Measurements from ENCODE around the gene CCDC186.

CCDC186 gene

GRCh38 chr10:114131094-114131493 is 42.9 kb downstream of the CCDC186 start:
- Histone ChIP-seq H3K27me3 (ENCODE audit: control insufficient read depth in 2 of 2, insufficient read depth in 2 of 2, low read length in 2 of 2) (no peaks in the 10 kb centered on the region), H3K9ac (ENCODE audit: low read depth in 1 of 2, low read length in 2 of 2) (no peak overlapping the region), H3K4me3 (ENCODE audit: low read length in 2 of 2) (no peak overlapping the region), H3K27ac (ENCODE audit: low read depth in 2 of 2, low read length in 2 of 2) (no peak overlapping the region), H3K36me3 (ENCODE audit: control insufficient read depth in 2 of 2, insufficient read depth in 2 of 2, low read length in 2 of 2) (peaks cover 65 to 73% of the 10 kb centered on the region in 2 donors), H3K4me1 (ENCODE audit: control insufficient read depth in 2 of 2, insufficient read depth in 2 of 2, low read length in 2 of 2) (no peaks in the 10 kb centered on the region), H3K9me3 (ENCODE audit: control insufficient read depth in 2 of 2, low read length in 2 of 2) (no peaks in the 10 kb centered on the region)

GRCh38 chr10:114121031-114121430 is 53.0 kb downstream of the CCDC186 start:
- Histone ChIP-seq H3K36me3 (ENCODE audit: control insufficient read depth in 2 of 2, insufficient read depth in 2 of 2, low read length in 2 of 2) (peaks cover 12 to 19% of the 10 kb centered on the region in 2 donors), H3K27ac (ENCODE audit: low read depth in 2 of 2, low read length in 2 of 2) (no peak overlapping the region), H3K9me3 (ENCODE audit: control insufficient read depth in 2 of 2, low read length in 2 of 2) (no peaks in the 10 kb centered on the region), H3K27me3 (ENCODE audit: control insufficient read depth in 2 of 2, insufficient read depth in 2 of 2, low read length in 2 of 2) (no peaks in the 10 kb centered on the region), H3K9ac (ENCODE audit: low read depth in 1 of 2, low read length in 2 of 2) (no peak overlapping the region), H3K4me3 (ENCODE audit: low read length in 2 of 2) (no peak overlapping the region), H3K4me1 (ENCODE audit: control insufficient read depth in 2 of 2, insufficient read depth in 2 of 2, low read length in 2 of 2) (no peaks in the 10 kb centered on the region)

- Histone ChIP-seq H3K4me3 (ENCODE audit: low read length in 2 of 2) (no peak overlapping the region), H3K27me3 (ENCODE audit: control insufficient read depth in 2 of 2, insufficient read depth in 2 of 2, low read length in 2 of 2) (no peaks in the 10 kb centered on the region), H3K27ac (ENCODE audit: low read depth in 2 of 2, low read length in 2 of 2) (no peak overlapping the region), H3K9ac (ENCODE audit: low read depth in 1 of 2, low read length in 2 of 2) (no peak overlapping the region), H3K4me1 (ENCODE audit: control insufficient read depth in 2 of 2, insufficient read depth in 2 of 2, low read length in 2 of 2) (no peaks in the 10 kb centered on the region), H3K36me3 (ENCODE audit: control insufficient read depth in 2 of 2, insufficient read depth in 2 of 2, low read length in 2 of 2) (peaks cover 0 to 2% of the 10 kb centered on the region in 2 donors), H3K9me3 (ENCODE audit: control insufficient read depth in 2 of 2, low read length in 2 of 2) (no peaks in the 10 kb centered on the region)
These were observed 55.5 kb downstream of the CCDC186 start for GRCh38 chr10:114118514-114118913.

GRCh38 chr10:114117728-114118127 is 56.3 kb downstream of the CCDC186 start:
- Histone ChIP-seq H3K9ac (ENCODE audit: low read depth in 1 of 2, low read length in 2 of 2) (no peak overlapping the region), H3K36me3 (ENCODE audit: control insufficient read depth in 2 of 2, insufficient read depth in 2 of 2, low read length in 2 of 2) (no peaks in the 10 kb centered on the region), H3K9me3 (ENCODE audit: control insufficient read depth in 2 of 2, low read length in 2 of 2) (no peaks in the 10 kb centered on the region), H3K27ac (ENCODE audit: low read depth in 2 of 2, low read length in 2 of 2) (no peak overlapping the region), H3K27me3 (ENCODE audit: control insufficient read depth in 2 of 2, insufficient read depth in 2 of 2, low read length in 2 of 2) (no peaks in the 10 kb centered on the region), H3K4me1 (ENCODE audit: control insufficient read depth in 2 of 2, insufficient read depth in 2 of 2, low read length in 2 of 2) (no peaks in the 10 kb centered on the region), H3K4me3 (ENCODE audit: low read length in 2 of 2) (no peak overlapping the region)

GRCh38 chr10:114115661-114116445 is 58.1 kb downstream of the CCDC186 start:
- Histone ChIP-seq H3K4me3 (ENCODE audit: low read length in 2 of 2) (no peak overlapping the region), H3K36me3 (ENCODE audit: control insufficient read depth in 2 of 2, insufficient read depth in 2 of 2, low read length in 2 of 2) (no peaks in the 10 kb centered on the region), H3K9ac (ENCODE audit: low read depth in 1 of 2, low read length in 2 of 2) (no peak overlapping the region), H3K4me1 (ENCODE audit: control insufficient read depth in 2 of 2, insufficient read depth in 2 of 2, low read length in 2 of 2) (no peaks in the 10 kb centered on the region), H3K27ac (ENCODE audit: low read depth in 2 of 2, low read length in 2 of 2) (no peak overlapping the region), H3K27me3 (ENCODE audit: control insufficient read depth in 2 of 2, insufficient read depth in 2 of 2, low read length in 2 of 2) (no peaks in the 10 kb centered on the region), H3K9me3 (ENCODE audit: control insufficient read depth in 2 of 2, low read length in 2 of 2) (no peaks in the 10 kb centered on the region)

- Histone ChIP-seq H3K27ac (ENCODE audit: low read depth in 2 of 2, low read length in 2 of 2) (no peak overlapping the region), H3K27me3 (ENCODE audit: control insufficient read depth in 2 of 2, insufficient read depth in 2 of 2, low read length in 2 of 2) (peaks cover 0 to 3% of the 10 kb centered on the region in 2 donors), H3K4me1 (ENCODE audit: control insufficient read depth in 2 of 2, insufficient read depth in 2 of 2, low read length in 2 of 2) (no peaks in the 10 kb centered on the region), H3K9me3 (ENCODE audit: control insufficient read depth in 2 of 2, low read length in 2 of 2) (no peaks in the 10 kb centered on the region), H3K4me3 (ENCODE audit: low read length in 2 of 2) (no peak overlapping the region), H3K9ac (ENCODE audit: low read depth in 1 of 2, low read length in 2 of 2) (no peak overlapping the region), H3K36me3 (ENCODE audit: control insufficient read depth in 2 of 2, insufficient read depth in 2 of 2, low read length in 2 of 2) (no peaks in the 10 kb centered on the region)
These were observed 63.6 kb downstream of the CCDC186 start for GRCh38 chr10:114110174-114110972.

GRCh38 chr10:114103284-114103683 is 70.7 kb downstream of the CCDC186 start:
- peaks cover 0 to 9% of the 10 kb centered on the region in 2 donors for H3K27me3 ChIP-seq (ENCODE audit: control insufficient read depth in 2 of 2, insufficient read depth in 2 of 2, low read length in 2 of 2)
- peaks cover 0 to 15% of the 10 kb centered on the region in 2 donors for H3K4me1 ChIP-seq (ENCODE audit: control insufficient read depth in 2 of 2, insufficient read depth in 2 of 2, low read length in 2 of 2)
- H3K36me3 ChIP-seq (ENCODE audit: control insufficient read depth in 2 of 2, insufficient read depth in 2 of 2, low read length in 2 of 2) = no peaks in the 10 kb centered on the region
- H3K27ac ChIP-seq (ENCODE audit: low read depth in 2 of 2, low read length in 2 of 2) = no peak overlapping the region
- H3K9ac ChIP-seq (ENCODE audit: low read depth in 1 of 2, low read length in 2 of 2) = no peak overlapping the region
- H3K9me3 ChIP-seq (ENCODE audit: control insufficient read depth in 2 of 2, low read length in 2 of 2) = no peaks in the 10 kb centered on the region
- H3K4me3 ChIP-seq (ENCODE audit: low read length in 2 of 2) = no peak overlapping the region

- no peaks in the 10 kb centered on the region for H3K9me3 ChIP-seq (ENCODE audit: control insufficient read depth in 2 of 2, low read length in 2 of 2)
- H3K4me3 ChIP-seq (ENCODE audit: low read length in 2 of 2) = no peak overlapping the region
- H3K9ac ChIP-seq (ENCODE audit: low read depth in 1 of 2, low read length in 2 of 2) = no peak overlapping the region
- H3K27ac ChIP-seq (ENCODE audit: low read depth in 2 of 2, low read length in 2 of 2) = no peak overlapping the region
- peaks cover 0 to 9% of the 10 kb centered on the region in 2 donors for H3K27me3 ChIP-seq (ENCODE audit: control insufficient read depth in 2 of 2, insufficient read depth in 2 of 2, low read length in 2 of 2)
- no peaks in the 10 kb centered on the region for H3K36me3 ChIP-seq (ENCODE audit: control insufficient read depth in 2 of 2, insufficient read depth in 2 of 2, low read length in 2 of 2)
- H3K4me1 ChIP-seq (ENCODE audit: control insufficient read depth in 2 of 2, insufficient read depth in 2 of 2, low read length in 2 of 2) = peaks cover 0 to 15% of the 10 kb centered on the region in 2 donors
These were observed 71.7 kb downstream of the CCDC186 start for GRCh38 chr10:114102256-114102655.

- H3K36me3 ChIP-seq (ENCODE audit: control insufficient read depth in 2 of 2, insufficient read depth in 2 of 2, low read length in 2 of 2) = no peaks in the 10 kb centered on the region
- H3K9me3 ChIP-seq (ENCODE audit: control insufficient read depth in 2 of 2, low read length in 2 of 2) = no peaks in the 10 kb centered on the region
- H3K27me3 ChIP-seq (ENCODE audit: control insufficient read depth in 2 of 2, insufficient read depth in 2 of 2, low read length in 2 of 2) = peaks cover 0 to 9% of the 10 kb centered on the region in 2 donors
- peaks cover 0 to 15% of the 10 kb centered on the region in 2 donors for H3K4me1 ChIP-seq (ENCODE audit: control insufficient read depth in 2 of 2, insufficient read depth in 2 of 2, low read length in 2 of 2)
- H3K27ac ChIP-seq (ENCODE audit: low read depth in 2 of 2, low read length in 2 of 2) = peak overlapping the region in 1 of 2 donors; percentile 9
- H3K9ac ChIP-seq (ENCODE audit: low read depth in 1 of 2, low read length in 2 of 2) = peak overlapping the region; percentile 47 to 49
- peak overlapping the region; percentile 50 to 62 for H3K4me3 ChIP-seq (ENCODE audit: low read length in 2 of 2)
These were observed 72.9 kb downstream of the CCDC186 start for GRCh38 chr10:114100848-114101741.

All from mucosa of rectum (tissue), 2 donors.